H9 (cell line): Measurements from ENCODE around the gene BTLA. TPM values are rescaled to one million over a fixed set of nuclear protein-coding genes. Genes with fewer than 3 reads are reported as not detected.

Source experiments
- DNase-seq: peaks from one replicate; pipeline ENCODE4 v3.0.0-alpha.2; 2017
- H2AFZ ChIP-seq: one replicate; pipeline ENCODE4 v1.6.1; 2013; ENCODE audit warnings: mild to moderate bottlenecking, low read length, control low read depth, moderate library complexity
- H2AK5ac ChIP-seq: 2 replicates; pipeline ENCODE4 v1.6.1; 2013; ENCODE audit warnings: low read length, control low read depth, mixed read lengths; ENCODE audit not compliant: insufficient read length
- H2BK120ac ChIP-seq: one replicate; pipeline ENCODE4 v1.6.1; 2013; ENCODE audit warnings: low read depth, mild to moderate bottlenecking, low read length, control low read depth, inconsistent platforms; ENCODE audit not compliant: poor library complexity, severe bottlenecking
- H2BK12ac ChIP-seq: 2 replicates; pipeline ENCODE4 v1.6.1; 2013; ENCODE audit warnings: low read length, control low read depth, mixed read lengths, low read depth; ENCODE audit not compliant: insufficient read length
- H2BK15ac ChIP-seq: 2 replicates; pipeline ENCODE4 v1.6.1; 2013; ENCODE audit warnings: low read depth, low read length, control low read depth
- H2BK20ac ChIP-seq: one replicate; pipeline ENCODE4 v1.6.1; 2013; ENCODE audit warnings: low read depth, mild to moderate bottlenecking, low read length, control low read depth, inconsistent platforms; ENCODE audit not compliant: poor library complexity, severe bottlenecking
- H2BK5ac ChIP-seq: 2 replicates; pipeline ENCODE4 v1.6.1; 2013; ENCODE audit warnings: low read length, control low read depth, mixed read lengths; ENCODE audit not compliant: insufficient read length
- H3K14ac ChIP-seq: 2 replicates; pipeline ENCODE4 v1.6.1; 2013; ENCODE audit warnings: low read length, control low read depth; ENCODE audit not compliant: insufficient read depth
- H3K18ac ChIP-seq: 2 replicates; pipeline ENCODE4 v1.6.1; 2013; ENCODE audit warnings: low read depth, mild to moderate bottlenecking, mixed read lengths, low read length, control low read depth; ENCODE audit not compliant: insufficient read length
- H3K23ac ChIP-seq: 2 replicates; pipeline ENCODE4 v1.6.1; 2013; ENCODE audit warnings: low read length, control low read depth, mixed read lengths, low read depth; ENCODE audit not compliant: insufficient read length
- H3K23me2 ChIP-seq: 2 replicates; pipeline ENCODE4 v1.6.1; 2013; ENCODE audit warnings: low read depth, mild to moderate bottlenecking, mixed read lengths, low read length, control low read depth; ENCODE audit not compliant: insufficient read length, poor library complexity, severe bottlenecking
- H3K27ac ChIP-seq: 2 replicates; pipeline ENCODE4 v1.5.1; 2013; ENCODE audit warnings: low read length, control low read depth, mixed read lengths, low read depth; ENCODE audit not compliant: insufficient read length
- H3K27me3 ChIP-seq: 2 replicates; pipeline ENCODE4 v1.6.1; 2013; ENCODE audit warnings: low read length, control low read depth, inconsistent platforms; ENCODE audit not compliant: insufficient read depth
- H3K4ac ChIP-seq: 2 replicates; pipeline ENCODE4 v1.6.1; 2013; ENCODE audit warnings: low read depth, mild to moderate bottlenecking, control low read depth, inconsistent platforms, low read length, moderate library complexity
- H3K4me1 ChIP-seq: 2 replicates; pipeline ENCODE4 v1.6.1; 2013; ENCODE audit warnings: low read length, control low read depth, inconsistent platforms; ENCODE audit not compliant: insufficient read depth
- H3K4me2 ChIP-seq: 2 replicates; pipeline ENCODE4 v1.6.1; 2013; ENCODE audit warnings: low read length, control low read depth, mixed read lengths; ENCODE audit not compliant: insufficient read length, insufficient read depth
- H3K56ac ChIP-seq: 2 replicates; pipeline ENCODE4 v1.6.1; 2013; ENCODE audit warnings: low read depth, mild to moderate bottlenecking, mixed read lengths, low read length, control low read depth; ENCODE audit not compliant: insufficient read length
- H3K79me1 ChIP-seq: 2 replicates; pipeline ENCODE4 v1.6.1; 2013; ENCODE audit warnings: low read depth, mild to moderate bottlenecking, moderate library complexity, low read length, control low read depth, inconsistent platforms; ENCODE audit not compliant: insufficient read depth, poor library complexity, severe bottlenecking
- H3K79me2 ChIP-seq: 2 replicates; pipeline ENCODE4 v1.6.1; 2013; ENCODE audit warnings: low read length, control low read depth, inconsistent platforms; ENCODE audit not compliant: insufficient read depth
- H3K9ac ChIP-seq: 2 replicates; pipeline ENCODE4 v1.6.1; 2013; ENCODE audit warnings: low read length, control low read depth, mixed read lengths; ENCODE audit not compliant: insufficient read length; ENCODE audit errors: extremely low read depth
- H3K9me3 ChIP-seq: one replicate; pipeline ENCODE4 v1.6.1; 2013; ENCODE audit warnings: low read depth, low read length, inconsistent platforms; ENCODE audit not compliant: control insufficient read depth
- H3T11ph ChIP-seq: one replicate; pipeline ENCODE4 v1.6.1; 2013; ENCODE audit warnings: mild to moderate bottlenecking, low read length, control low read depth, inconsistent platforms
- H4K20me1 ChIP-seq: one replicate; pipeline ENCODE4 v1.6.1; 2013; ENCODE audit not compliant: control insufficient read depth, insufficient read length, insufficient read depth
- H4K5ac ChIP-seq: 2 replicates; pipeline ENCODE4 v1.6.1; 2013; ENCODE audit warnings: low read depth, mild to moderate bottlenecking, mixed read lengths, low read length, control low read depth; ENCODE audit not compliant: insufficient read length
- H4K8ac ChIP-seq: replicated peaks from 2 replicates; pipeline ENCODE4 v1.6.1; 2013; ENCODE audit warnings: low read length, control low read depth, mixed read lengths, low read depth; ENCODE audit not compliant: insufficient read length
- H4K91ac ChIP-seq: 2 replicates; pipeline ENCODE4 v1.6.1; 2013; ENCODE audit warnings: low read depth, mild to moderate bottlenecking, moderate library complexity, mixed read lengths, low read length, control low read depth; ENCODE audit not compliant: insufficient read length
- H3K27ac Mint-ChIP-seq, 3 experiments: 2 replicates in 2 of 3; 3 replicates in 1 of 3; pipeline ENCODE4 v1.8.0; 2020 to 2021; ENCODE audit warnings: mixed read lengths in 3 of 3, mild to moderate bottlenecking in 1 of 3, moderate library complexity in 1 of 3
- H3K27me3 Mint-ChIP-seq: 2 replicates; pipeline ENCODE4 v1.8.0; 2021; ENCODE audit warnings: low read depth, mild to moderate bottlenecking, moderate library complexity, mixed read lengths
- H3K36me3 Mint-ChIP-seq, 3 experiments: 2 replicates in 2 of 3; 3 replicates in 1 of 3; pipeline ENCODE4 v1.8.0; 2020 to 2021; ENCODE audit warnings: low read depth in 3 of 3, mixed read lengths in 3 of 3; ENCODE audit not compliant: insufficient read depth in 1 of 3
- H3K4me1 Mint-ChIP-seq, 2 experiments: 2 replicates each; pipeline ENCODE4 v1.8.0; 2020; ENCODE audit warnings: mixed read lengths in 2 of 2
- H3K4me3 Mint-ChIP-seq, 2 experiments: 2 replicates in 1 of 2; 3 replicates in 1 of 2; pipeline ENCODE4 v1.8.0; 2020 to 2021; ENCODE audit warnings: mild to moderate bottlenecking in 2 of 2, mixed read lengths in 2 of 2, moderate library complexity in 1 of 2
- H3K9me3 Mint-ChIP-seq, 2 experiments: 2 replicates in 1 of 2; 3 replicates in 1 of 2; pipeline ENCODE4 v1.8.0; 2020; ENCODE audit warnings: mild to moderate bottlenecking in 2 of 2, mixed read lengths in 2 of 2, moderate library complexity in 1 of 2
- WGBS: extraction: QIAGEN DNeasy Blood & Tissue Kit; methylation state at CpG from one replicate; pipeline ENCODE4 v1.1.7; 2013; ENCODE audit warnings: missing lambda C conversion rate, low lambda C conversion rate, mixed read lengths; ENCODE audit not compliant: insufficient read length; ENCODE audit errors: extremely low coverage; 5-methylcytosine and 5-hydroxymethylcytosine counted together
- total RNA-seq: library from RNA; stranded (reverse); gene quantifications from 2 replicates; pipeline ENCODE4 v1.2.1, GENCODE V29; 2021
- TF ChIP-seq, protein P1 (sequence below): fragments of 200-600 bp; sonication (generic); conservative IDR thresholded peaks from 3 replicates; pipeline ENCODE4 v1.8.0; 2021; ENCODE audit warnings: antibody characterized with exemption, mild to moderate bottlenecking

BTLA gene
- total RNA-seq, 1 experiment from 2014 or later: not detected

DNA sequence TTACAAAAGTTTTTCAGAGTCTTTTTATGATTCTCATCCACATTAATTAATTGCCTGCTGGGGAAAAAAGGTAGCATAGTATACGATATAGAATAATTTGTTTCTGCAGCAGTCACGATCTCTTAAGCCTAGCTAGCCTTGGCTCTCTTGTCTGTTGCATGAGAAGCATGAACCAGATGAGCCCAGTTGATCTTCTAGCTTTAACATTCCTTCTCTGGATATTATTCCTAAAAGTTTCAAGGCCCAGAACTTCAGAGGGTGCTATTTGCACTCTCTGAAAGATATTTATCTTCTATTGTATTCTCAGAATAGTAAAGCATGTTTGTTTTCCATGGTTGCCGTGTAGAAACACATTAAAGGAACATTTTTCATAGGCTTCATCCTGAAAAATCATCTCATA lies 69.3 kb downstream of the BTLA start:
- Mint-ChIP-seq H3K9me3 (peaks cover 24 to 26% of the 10 kb centered on the region in 2 experiments), H3K27ac (no peak overlapping the region), H3K4me1 (peaks cover 16 to 24% of the 10 kb centered on the region in 2 experiments), H3K27me3 (no peaks in the 10 kb centered on the region), H3K4me3 (no peak overlapping the region), H3K36me3 (peaks cover 21 to 35% (median 23%) of the 10 kb centered on the region in 3 experiments)
- H3K23me2 ChIP-seq: no peaks in the 10 kb centered on the region
- H3K79me2 ChIP-seq: no peaks in the 10 kb centered on the region
- H4K91ac ChIP-seq: no peak overlapping the region
- no peak overlapping the region for H4K8ac ChIP-seq
- H3K56ac ChIP-seq: no peak overlapping the region
- no peak for DNase-seq
- no peak overlapping the region for H4K5ac ChIP-seq
- H3K9me3 ChIP-seq: no peaks in the 10 kb centered on the region
- no peak overlapping the region for H3K23ac ChIP-seq
- no peak overlapping the region for H3K9ac ChIP-seq
- H2BK12ac ChIP-seq: no peak overlapping the region
- no peak overlapping the region for H2BK20ac ChIP-seq
- H4K20me1 ChIP-seq: no peaks in the 10 kb centered on the region
- TF ChIP-seq, protein P1, sequence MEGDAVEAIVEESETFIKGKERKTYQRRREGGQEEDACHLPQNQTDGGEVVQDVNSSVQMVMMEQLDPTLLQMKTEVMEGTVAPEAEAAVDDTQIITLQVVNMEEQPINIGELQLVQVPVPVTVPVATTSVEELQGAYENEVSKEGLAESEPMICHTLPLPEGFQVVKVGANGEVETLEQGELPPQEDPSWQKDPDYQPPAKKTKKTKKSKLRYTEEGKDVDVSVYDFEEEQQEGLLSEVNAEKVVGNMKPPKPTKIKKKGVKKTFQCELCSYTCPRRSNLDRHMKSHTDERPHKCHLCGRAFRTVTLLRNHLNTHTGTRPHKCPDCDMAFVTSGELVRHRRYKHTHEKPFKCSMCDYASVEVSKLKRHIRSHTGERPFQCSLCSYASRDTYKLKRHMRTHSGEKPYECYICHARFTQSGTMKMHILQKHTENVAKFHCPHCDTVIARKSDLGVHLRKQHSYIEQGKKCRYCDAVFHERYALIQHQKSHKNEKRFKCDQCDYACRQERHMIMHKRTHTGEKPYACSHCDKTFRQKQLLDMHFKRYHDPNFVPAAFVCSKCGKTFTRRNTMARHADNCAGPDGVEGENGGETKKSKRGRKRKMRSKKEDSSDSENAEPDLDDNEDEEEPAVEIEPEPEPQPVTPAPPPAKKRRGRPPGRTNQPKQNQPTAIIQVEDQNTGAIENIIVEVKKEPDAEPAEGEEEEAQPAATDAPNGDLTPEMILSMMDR: no peak
- H2AK5ac ChIP-seq: no peak overlapping the region
- no peak overlapping the region for H3K4me2 ChIP-seq
- no peak overlapping the region for H2BK15ac ChIP-seq
- no peak overlapping the region for H2BK5ac ChIP-seq
- no peak overlapping the region for H3K4ac ChIP-seq
- no peak overlapping the region for H3K27ac ChIP-seq
- WGBS: no CpG with 5 or more reads among the region's 3 CpGs
- H3K18ac ChIP-seq: no peak overlapping the region
- no peak overlapping the region for H3T11ph ChIP-seq
- no peak overlapping the region for H2AFZ ChIP-seq
- no peak overlapping the region for H2BK120ac ChIP-seq
- H3K14ac ChIP-seq: no peak overlapping the region
- no peaks in the 10 kb centered on the region for H3K4me1 ChIP-seq
- H3K27me3 ChIP-seq: no peaks in the 10 kb centered on the region
- H3K79me1 ChIP-seq: no peaks in the 10 kb centered on the region
